ENCODE results near the gene CCSER2.

DNA sequence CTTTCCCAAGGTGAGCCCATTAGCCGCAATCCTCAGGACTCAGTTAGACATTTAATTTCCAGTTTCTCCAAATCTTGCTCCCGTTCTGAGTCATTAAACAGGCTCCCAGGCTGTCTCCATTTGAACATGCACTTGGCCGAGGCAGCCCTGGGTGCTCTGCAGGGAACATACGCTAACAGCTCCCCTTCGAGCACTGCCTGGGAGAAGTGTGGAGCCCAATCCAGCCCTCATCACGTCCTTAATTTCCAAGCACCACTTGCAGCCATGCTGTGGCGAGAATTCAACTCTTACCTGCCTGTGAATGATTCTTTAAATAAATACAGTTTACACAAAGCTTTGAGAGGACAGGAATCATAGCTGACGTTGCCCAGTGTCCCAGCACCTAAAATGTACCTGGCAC is 218.2 kb downstream of the CCSER2 start:
- TF ChIP-seq, protein P1, sequence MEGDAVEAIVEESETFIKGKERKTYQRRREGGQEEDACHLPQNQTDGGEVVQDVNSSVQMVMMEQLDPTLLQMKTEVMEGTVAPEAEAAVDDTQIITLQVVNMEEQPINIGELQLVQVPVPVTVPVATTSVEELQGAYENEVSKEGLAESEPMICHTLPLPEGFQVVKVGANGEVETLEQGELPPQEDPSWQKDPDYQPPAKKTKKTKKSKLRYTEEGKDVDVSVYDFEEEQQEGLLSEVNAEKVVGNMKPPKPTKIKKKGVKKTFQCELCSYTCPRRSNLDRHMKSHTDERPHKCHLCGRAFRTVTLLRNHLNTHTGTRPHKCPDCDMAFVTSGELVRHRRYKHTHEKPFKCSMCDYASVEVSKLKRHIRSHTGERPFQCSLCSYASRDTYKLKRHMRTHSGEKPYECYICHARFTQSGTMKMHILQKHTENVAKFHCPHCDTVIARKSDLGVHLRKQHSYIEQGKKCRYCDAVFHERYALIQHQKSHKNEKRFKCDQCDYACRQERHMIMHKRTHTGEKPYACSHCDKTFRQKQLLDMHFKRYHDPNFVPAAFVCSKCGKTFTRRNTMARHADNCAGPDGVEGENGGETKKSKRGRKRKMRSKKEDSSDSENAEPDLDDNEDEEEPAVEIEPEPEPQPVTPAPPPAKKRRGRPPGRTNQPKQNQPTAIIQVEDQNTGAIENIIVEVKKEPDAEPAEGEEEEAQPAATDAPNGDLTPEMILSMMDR (IDR thresholded peaks at IDR 0.05), result no peak
- no peak for TF ChIP-seq POLR2AphosphoS5 (IDR thresholded peaks at IDR 0.05)
- no peak for TF ChIP-seq POLR2A (IDR thresholded peaks at IDR 0.05; ENCODE audit: low read depth)
- no peak for TF ChIP-seq EP300 (IDR thresholded peaks at IDR 0.05)

Data from esophagus muscularis mucosa (tissue), 4 donors.